Measurements from ENCODE around the gene TMEM132D.

The TMEM132D gene

DNA sequence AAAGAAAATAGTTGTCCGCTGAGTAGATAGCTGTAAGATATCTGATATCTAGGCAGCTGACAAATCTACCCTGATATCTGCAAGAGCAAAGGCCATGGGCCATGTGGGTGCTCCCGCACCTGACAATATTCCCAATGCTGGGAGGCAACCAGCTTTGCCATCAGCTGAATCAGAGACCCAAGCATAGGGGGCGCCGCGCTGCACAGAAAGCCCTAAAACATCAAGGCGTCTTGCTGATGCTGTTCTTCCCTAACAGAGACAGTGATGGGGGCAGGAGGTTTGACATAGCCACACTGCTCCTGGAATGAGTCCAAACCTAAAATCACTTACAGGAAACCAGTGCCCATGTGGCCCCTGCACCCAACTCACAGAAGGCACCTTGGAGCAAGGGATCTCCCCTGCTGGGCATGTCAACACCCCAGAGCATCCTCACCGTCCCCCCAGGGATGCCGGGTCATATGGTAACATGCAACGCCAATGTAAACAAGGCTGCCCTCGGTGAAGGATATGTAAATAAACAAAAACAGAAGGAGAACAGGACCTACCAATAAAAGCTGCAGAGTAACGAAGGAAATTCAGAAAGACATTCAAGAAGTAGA lies 199.5 kb downstream of the TMEM132D start:
- no peak for TF ChIP-seq POLR2A (IDR thresholded peaks at IDR 0.05; ENCODE audit: low read length)
- no peak for TF ChIP-seq GATA1 (IDR thresholded peaks at IDR 0.05; ENCODE audit: low read depth, low read length)
- DNase-seq, result no peak

GRCh38 chr12:129701631-129702101 lies 202.2 kb downstream of the TMEM132D start:
- no peak for DNase-seq
- TF ChIP-seq GATA1 (IDR thresholded peaks at IDR 0.05; ENCODE audit: low read depth, low read length) (no peak), POLR2A (IDR thresholded peaks at IDR 0.05; ENCODE audit: low read length) (no peak)

GRCh38 chr12:129700036-129700435 lies 203.8 kb downstream of the TMEM132D start:
- no peak for DNase-seq
- TF ChIP-seq GATA1 (IDR thresholded peaks at IDR 0.05; ENCODE audit: low read depth, low read length) (no peak), POLR2A (IDR thresholded peaks at IDR 0.05; ENCODE audit: low read length) (no peak)

GRCh38 chr12:129696926-129697325 lies 206.9 kb downstream of the TMEM132D start:
- TF ChIP-seq GATA1 (IDR thresholded peaks at IDR 0.05; ENCODE audit: low read depth, low read length) (no peak), POLR2A (IDR thresholded peaks at IDR 0.05; ENCODE audit: low read length) (no peak)
- DNase-seq, result no peak

DNA sequence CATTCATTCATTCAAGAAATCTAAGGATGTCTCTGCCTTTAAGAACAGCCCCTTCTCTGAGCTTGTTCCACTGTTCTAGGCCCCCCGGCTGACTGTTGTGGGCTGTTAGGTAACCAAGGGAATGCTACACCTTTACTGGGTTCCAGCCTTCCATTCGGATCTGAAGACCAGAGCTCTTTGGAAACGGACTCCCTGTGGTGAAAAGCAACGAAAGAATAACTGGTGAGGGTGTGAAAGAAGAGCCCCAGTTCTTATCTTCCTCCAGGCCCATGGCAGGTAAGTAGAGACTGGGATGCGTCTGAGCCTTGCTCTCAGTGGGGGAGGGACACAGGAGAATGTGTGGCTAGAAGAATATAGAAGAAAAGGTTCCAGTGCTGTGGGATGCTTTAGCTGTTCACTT lies 207.4 kb downstream of the TMEM132D start:
- TF ChIP-seq GATA1 (IDR thresholded peaks at IDR 0.05; ENCODE audit: low read depth, low read length) (no peak), POLR2A (IDR thresholded peaks at IDR 0.05; ENCODE audit: low read length) (no peak)

DNA sequence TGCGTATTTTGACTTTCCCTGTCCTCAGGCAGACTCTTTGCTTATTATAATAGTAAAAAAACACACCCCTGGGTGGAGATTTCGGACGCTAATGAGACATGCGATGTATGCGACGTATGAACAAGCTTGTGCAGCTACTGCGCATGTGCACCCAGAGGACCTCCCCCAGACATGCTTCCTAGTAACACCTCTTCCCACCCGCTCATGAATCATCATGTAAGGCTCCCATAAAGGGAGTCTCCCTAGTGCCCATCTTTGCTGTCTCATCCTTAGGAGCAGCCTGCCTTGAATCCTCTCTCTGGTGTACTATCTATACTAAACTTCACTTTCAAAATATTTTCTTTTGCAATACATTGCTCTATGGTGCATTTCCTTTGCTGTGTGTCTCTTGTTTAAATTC lies 210.1 kb downstream of the TMEM132D start:
- TF ChIP-seq POLR2A (IDR thresholded peaks at IDR 0.05; ENCODE audit: low read length) (no peak), GATA1 (IDR thresholded peaks at IDR 0.05; ENCODE audit: low read depth, low read length) (no peak)
- DNase-seq, result no peak

More for the DNA sequence above, 207.4 kb downstream of the TMEM132D start:
- no peak for DNase-seq

DNA sequence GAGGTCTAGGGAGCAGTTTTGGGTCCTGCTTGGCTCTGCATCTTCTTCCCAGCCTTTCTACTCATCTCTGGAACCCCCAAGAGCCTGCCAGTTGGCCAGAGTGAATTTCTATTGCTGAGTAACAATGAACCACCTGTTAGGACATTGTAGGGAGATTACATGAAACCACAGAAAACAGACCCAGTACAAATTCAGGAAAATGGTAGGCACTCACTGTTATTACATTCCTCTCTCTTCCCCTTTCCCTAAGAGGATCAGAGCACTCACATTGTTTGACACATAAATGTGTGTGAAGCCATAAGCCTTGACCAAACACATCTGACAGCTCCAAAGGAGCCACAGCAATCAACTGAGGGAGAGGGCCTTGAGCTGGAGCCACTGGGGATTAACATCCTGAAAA lies 216.1 kb downstream of the TMEM132D start:
- DNase-seq, result no peak
- TF ChIP-seq POLR2A (IDR thresholded peaks at IDR 0.05; ENCODE audit: low read length) (no peak), GATA1 (IDR thresholded peaks at IDR 0.05; ENCODE audit: low read depth, low read length) (no peak)

- TF ChIP-seq GATA1 (IDR thresholded peaks at IDR 0.05; ENCODE audit: low read depth, low read length) (no peak), POLR2A (IDR thresholded peaks at IDR 0.05; ENCODE audit: low read length) (no peak)
Observed at GRCh38 chr12:129681830-129682229, 222.0 kb downstream of the TMEM132D start.

GRCh38 chr12:129681151-129681550 lies 222.7 kb downstream of the TMEM132D start:
- TF ChIP-seq GATA1 (IDR thresholded peaks at IDR 0.05; ENCODE audit: low read depth, low read length) (no peak), POLR2A (IDR thresholded peaks at IDR 0.05; ENCODE audit: low read length) (no peak)
- DNase-seq, result no peak

More at GRCh38 chr12:129681830-129682229, 222.0 kb downstream of the TMEM132D start:
- DNase-seq, result no peak

DNA sequence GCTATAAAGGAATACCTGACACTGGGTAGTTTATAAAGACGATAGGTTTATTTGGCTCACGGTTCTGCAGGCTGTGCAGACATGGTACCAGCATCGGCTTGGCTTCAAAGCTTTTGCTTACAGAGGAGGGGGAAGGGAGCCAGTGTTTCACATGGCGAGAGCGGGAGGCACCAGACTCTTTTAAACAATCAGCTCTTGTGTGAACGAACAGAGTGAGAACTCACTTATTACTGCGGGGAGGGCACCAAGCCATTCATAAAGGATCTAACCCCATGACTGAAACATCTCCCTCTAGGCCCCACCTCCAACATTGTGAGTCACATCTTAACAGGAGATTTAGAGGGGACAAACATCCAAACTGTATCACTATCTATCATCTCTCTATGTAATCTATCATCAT lies 227.4 kb downstream of the TMEM132D start:
- no peak for DNase-seq
- TF ChIP-seq GATA1 (IDR thresholded peaks at IDR 0.05; ENCODE audit: low read depth, low read length) (no peak), POLR2A (IDR thresholded peaks at IDR 0.05; ENCODE audit: low read length) (no peak)

- DNase-seq, result no peak
- no peak for TF ChIP-seq GATA1 (IDR thresholded peaks at IDR 0.05; ENCODE audit: low read depth, low read length)
- no peak for TF ChIP-seq POLR2A (IDR thresholded peaks at IDR 0.05; ENCODE audit: low read length)
Observed at GRCh38 chr12:129675947-129676346, 227.9 kb downstream of the TMEM132D start.

- DNase-seq, result no peak
- TF ChIP-seq GATA1 (IDR thresholded peaks at IDR 0.05; ENCODE audit: low read depth, low read length) (no peak), POLR2A (IDR thresholded peaks at IDR 0.05; ENCODE audit: low read length) (no peak)
Observed at GRCh38 chr12:129675496-129675895, 228.3 kb downstream of the TMEM132D start.

- DNase-seq, result no peak
- no peak for TF ChIP-seq POLR2A (IDR thresholded peaks at IDR 0.05; ENCODE audit: low read length)
- TF ChIP-seq GATA1 (IDR thresholded peaks at IDR 0.05; ENCODE audit: low read depth, low read length), result no peak
Observed at GRCh38 chr12:129673806-129674205, 230.0 kb downstream of the TMEM132D start.

GRCh38 chr12:129672110-129672509 lies 231.7 kb downstream of the TMEM132D start:
- DNase-seq, result no peak

DNA sequence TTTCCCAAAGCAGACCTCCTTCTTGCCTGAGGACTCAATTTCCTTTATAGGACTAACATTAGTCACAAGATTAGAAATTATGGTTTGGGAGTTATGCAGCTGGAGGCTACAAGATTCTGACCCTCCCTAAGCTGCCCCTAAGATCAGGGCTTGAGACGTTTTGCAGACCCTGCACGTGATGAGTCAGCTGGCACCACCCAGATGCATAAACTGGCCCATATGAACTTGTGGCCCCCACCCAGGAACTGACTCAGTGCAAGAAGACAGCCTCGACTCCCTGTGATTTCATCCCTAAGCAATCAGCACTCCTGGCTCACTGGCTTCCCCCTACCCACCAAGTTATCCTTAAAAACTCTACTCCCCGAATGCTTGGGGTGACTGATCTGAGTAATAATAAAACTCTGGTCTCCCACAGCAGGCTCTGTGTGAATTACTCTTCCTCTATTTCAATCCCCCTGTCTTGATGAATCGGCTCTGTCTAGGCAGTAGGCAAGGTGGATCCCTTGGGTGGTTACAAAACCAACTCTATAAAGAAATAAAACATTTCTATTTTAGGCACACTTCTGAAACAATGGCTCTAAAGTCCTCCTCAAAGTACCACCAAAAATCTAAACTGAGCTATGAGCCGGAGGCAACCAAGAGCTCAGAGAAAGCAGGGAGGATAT lies 233.4 kb downstream of the TMEM132D start:
- no peak for DNase-seq
- TF ChIP-seq POLR2A (IDR thresholded peaks at IDR 0.05; ENCODE audit: low read length) (no peak), GATA1 (IDR thresholded peaks at IDR 0.05; ENCODE audit: low read depth, low read length) (no peak)

More at GRCh38 chr12:129672110-129672509, 231.7 kb downstream of the TMEM132D start:
- no peak for TF ChIP-seq GATA1 (IDR thresholded peaks at IDR 0.05; ENCODE audit: low read depth, low read length)
- TF ChIP-seq POLR2A (IDR thresholded peaks at IDR 0.05; ENCODE audit: low read length), result no peak

Measured in erythroblast (primary cell).